ENCODE data around the gene FLAD1. TPM values are rescaled to one million over a fixed set of nuclear protein-coding genes. Genes with fewer than 3 reads are reported as not detected.

The FLAD1 gene
- total RNA-seq, 1 donor from 2014 or later = 20.6 TPM

- Histone ChIP-seq H3K36me3 (peaks cover 0 to 20% of the 10 kb centered on the region in 2 donors), H3K27ac (peak overlapping the region; percentile 99), H3K27me3 (no peaks in the 10 kb centered on the region), H3K9me3 (no peaks in the 10 kb centered on the region), H3K4me3 (peak overlapping the region; percentile 46 to 58), H3K4me1 (peaks cover 65% of the 10 kb centered on the region)
- no peak for DNase-seq (ENCODE audit: extremely low spot score in 2 of 2)
- intact Hi-C loops (cut with DNase I) = loop anchor here (5.0 to 10.0 kb wide), 2 partner anchors 32 to 95 kb away; partner anchors contain the start of genes EFNA4 and ZBTB7B
- no peak for TF ChIP-seq POLR2AphosphoS5 (IDR thresholded peaks at IDR 0.05; ENCODE audit: insufficient read depth in 1 of 2, low read depth in 1 of 2)
- no peak for TF ChIP-seq POLR2A (IDR thresholded peaks at IDR 0.05)
- TF ChIP-seq CTCF (IDR thresholded peaks at IDR 0.05) = no peak
Measured at GRCh38 chr1:154969860-154970452, 13.2 kb upstream of the FLAD1 start.

- Histone ChIP-seq H3K27ac (peak within 1 kb of the TSS; percentile 99), H3K4me3 (peak within 1 kb of the TSS; percentile 46 to 58), H3K4me1 (peaks cover 65% of the 10 kb centered on the region), H3K9me3 (no peaks in the 10 kb centered on the region), H3K27me3 (no peaks in the 10 kb centered on the region), H3K36me3 (peaks cover 0 to 13% of the 10 kb centered on the region in 2 donors)
- intact Hi-C loops (cut with DNase I) = no loop called here
- no peak for TF ChIP-seq CTCF (IDR thresholded peaks at IDR 0.05)
- peak; percentile 13 to 93 for TF ChIP-seq POLR2A (IDR thresholded peaks at IDR 0.05)
- peak; percentile 88 to 99 for TF ChIP-seq POLR2AphosphoS5 (IDR thresholded peaks at IDR 0.05; ENCODE audit: insufficient read depth in 1 of 2, low read depth in 1 of 2)
- peak in 1 of 2 donors; percentile 97 for DNase-seq (ENCODE audit: extremely low spot score in 2 of 2)
Measured at GRCh38 chr1:154970631-154971340, 12.4 kb upstream of the FLAD1 start, which contains the start of gene SHC1. TSS of gene SHC1 (minus strand) at chr1:154970747. CDS start at chr1:154970526, 221 bp downstream.

GRCh38 chr1:154971341-154971998, 11.7 kb upstream of the FLAD1 start:
- H3K4me1 ChIP-seq = peaks cover 65% of the 10 kb centered on the region
- intact Hi-C loops (cut with DNase I) = no loop called here
- H3K27ac ChIP-seq = peak overlapping the region; percentile 99
- TF ChIP-seq CTCF (IDR thresholded peaks at IDR 0.05) = no peak
- no peak for TF ChIP-seq POLR2AphosphoS5 (IDR thresholded peaks at IDR 0.05; ENCODE audit: insufficient read depth in 1 of 2, low read depth in 1 of 2)
- no peak for TF ChIP-seq POLR2A (IDR thresholded peaks at IDR 0.05)
- peaks cover 0 to 6% of the 10 kb centered on the region in 2 donors for H3K36me3 ChIP-seq
- no peaks in the 10 kb centered on the region for H3K27me3 ChIP-seq
- H3K9me3 ChIP-seq = no peaks in the 10 kb centered on the region
- no peak for DNase-seq (ENCODE audit: extremely low spot score in 2 of 2)
- H3K4me3 ChIP-seq = peak overlapping the region; percentile 46 to 72

- H3K4me1 ChIP-seq = peaks cover 62% of the 10 kb centered on the region
- no peaks in the 10 kb centered on the region for H3K27me3 ChIP-seq
- TF ChIP-seq POLR2A (IDR thresholded peaks at IDR 0.05) (no peak), CTCF (IDR thresholded peaks at IDR 0.05) (no peak), POLR2AphosphoS5 (IDR thresholded peaks at IDR 0.05; ENCODE audit: insufficient read depth in 1 of 2, low read depth in 1 of 2) (no peak)
- H3K27ac ChIP-seq = peak overlapping the region; percentile 99
- H3K36me3 ChIP-seq = peaks cover 0 to under 1% of the 10 kb centered on the region in 2 donors
- H3K4me3 ChIP-seq = peak overlapping the region; percentile 66 to 72
- intact Hi-C loops (cut with DNase I) = no loop called here
- no peaks in the 10 kb centered on the region for H3K9me3 ChIP-seq
- no peak for DNase-seq (ENCODE audit: extremely low spot score in 2 of 2)
Measured at GRCh38 chr1:154972213-154972516, 11.0 kb upstream of the FLAD1 start.
